Ishikawa (cell line): ENCODE measurements around the gene SCARF2.

Experiments
- EP300 ChIP-seq: IDR thresholded peaks from 2 replicates; pipeline ENCODE4 v1.6.1; 2012; ENCODE audit warnings: borderline replicate concordance
- FOXM1 ChIP-seq: IDR thresholded peaks from 2 replicates; pipeline ENCODE4 v1.6.1; 2012; ENCODE audit warnings: low read depth, borderline replicate concordance
- REST ChIP-seq: IDR thresholded peaks from 2 replicates; pipeline ENCODE4 v1.6.1; 2012; ENCODE audit warnings: low read depth, mild to moderate bottlenecking
- TCF12 ChIP-seq: IDR thresholded peaks from 2 replicates; pipeline ENCODE4 v1.6.1; 2012; ENCODE audit warnings: low read depth
- YY1 ChIP-seq: IDR thresholded peaks from 2 replicates; pipeline ENCODE4 v1.6.1; 2012; ENCODE audit warnings: low read depth

GRCh38 chr22:20388200-20388599, 49.4 kb downstream of the SCARF2 start:
- TF ChIP-seq TCF12 (no peak), FOXM1 (no peak), YY1 (no peak), EP300 (no peak), REST (no peak)
